ENCODE results near the gene PDIA5. TPM values are rescaled to one million over a fixed set of nuclear protein-coding genes. Genes with fewer than 3 reads are reported as not detected.

PDIA5 gene
- total RNA-seq, 1 experiment from 2014 or later, result 28.6 TPM

DNA sequence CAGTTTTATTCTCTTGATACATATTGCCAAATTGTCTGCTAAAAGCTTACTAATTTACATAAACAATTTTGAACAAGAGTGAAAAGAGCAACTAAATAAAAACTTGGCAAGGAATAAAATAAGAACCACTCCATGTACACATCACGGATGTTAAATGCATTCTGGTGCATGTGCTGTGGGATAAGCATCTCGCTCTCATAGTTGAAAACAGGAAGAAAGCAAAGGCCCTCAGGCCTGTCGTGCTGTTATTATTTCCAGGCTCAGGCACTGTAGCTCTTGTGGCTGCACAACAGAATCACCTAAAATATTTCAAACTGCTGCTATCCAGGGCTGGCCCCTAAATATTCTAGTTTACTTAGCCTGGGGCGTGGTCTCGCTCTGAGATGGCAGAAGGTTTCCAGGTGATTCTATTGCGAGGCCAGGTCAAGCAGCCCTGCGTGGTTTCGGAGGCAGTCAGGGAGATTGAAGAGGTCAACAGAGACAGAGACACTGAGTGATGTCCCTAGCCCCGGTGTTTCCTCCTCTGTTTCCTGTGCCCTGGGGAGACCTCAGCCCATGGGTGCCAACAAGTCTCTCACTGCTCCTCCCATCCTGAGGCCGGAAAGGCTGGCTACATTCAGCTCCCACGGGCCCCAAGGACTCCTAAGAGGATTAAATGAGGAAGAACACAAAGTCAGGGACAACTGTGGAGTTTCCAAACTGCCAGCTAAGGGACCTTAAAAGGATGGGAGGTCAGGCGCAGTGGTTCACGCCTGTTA is 18.2 kb upstream of the PDIA5 start:
- BruUV-seq (replicated peaks), result no TSS peak
- Histone ChIP-seq H3K27ac (ENCODE audit: low read depth, low read length, poor library complexity, severe bottlenecking) (no peak overlapping the region), H3K4me1 (ENCODE audit: insufficient read depth, low read length, poor library complexity, severe bottlenecking) (no peaks in the 10 kb centered on the region), H3K27me3 (replicated peaks; ENCODE audit: insufficient read depth, low read depth, low read length, poor library complexity) (no peaks in the 10 kb centered on the region), H3K36me3 (ENCODE audit: insufficient read depth, low read length, poor library complexity, severe bottlenecking) (no peaks in the 10 kb centered on the region), H3K4me3 (ENCODE audit: low read depth, low read length, poor library complexity, severe bottlenecking) (no peak overlapping the region), H3K9me3 (ENCODE audit: low read depth, low read length, poor library complexity, severe bottlenecking) (no peaks in the 10 kb centered on the region)
- POLR2A ChIA-PET (ENCODE audit: low non-redundant PET), result no interaction called here
- no peak for TF ChIP-seq EZH2 (IDR thresholded peaks at IDR 0.05; ENCODE audit: borderline replicate concordance, low read depth, low read length, poor library complexity, severe bottlenecking)
- TF ChIP-seq, protein P1, sequence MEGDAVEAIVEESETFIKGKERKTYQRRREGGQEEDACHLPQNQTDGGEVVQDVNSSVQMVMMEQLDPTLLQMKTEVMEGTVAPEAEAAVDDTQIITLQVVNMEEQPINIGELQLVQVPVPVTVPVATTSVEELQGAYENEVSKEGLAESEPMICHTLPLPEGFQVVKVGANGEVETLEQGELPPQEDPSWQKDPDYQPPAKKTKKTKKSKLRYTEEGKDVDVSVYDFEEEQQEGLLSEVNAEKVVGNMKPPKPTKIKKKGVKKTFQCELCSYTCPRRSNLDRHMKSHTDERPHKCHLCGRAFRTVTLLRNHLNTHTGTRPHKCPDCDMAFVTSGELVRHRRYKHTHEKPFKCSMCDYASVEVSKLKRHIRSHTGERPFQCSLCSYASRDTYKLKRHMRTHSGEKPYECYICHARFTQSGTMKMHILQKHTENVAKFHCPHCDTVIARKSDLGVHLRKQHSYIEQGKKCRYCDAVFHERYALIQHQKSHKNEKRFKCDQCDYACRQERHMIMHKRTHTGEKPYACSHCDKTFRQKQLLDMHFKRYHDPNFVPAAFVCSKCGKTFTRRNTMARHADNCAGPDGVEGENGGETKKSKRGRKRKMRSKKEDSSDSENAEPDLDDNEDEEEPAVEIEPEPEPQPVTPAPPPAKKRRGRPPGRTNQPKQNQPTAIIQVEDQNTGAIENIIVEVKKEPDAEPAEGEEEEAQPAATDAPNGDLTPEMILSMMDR (conservative IDR thresholded peaks at IDR 0.05; ENCODE audit: low read depth, low read length), result no peak
- CTCF ChIA-PET, result no interaction called here
- intact Hi-C loops (cut with micrococcal nuclease; ENCODE audit: unreplicated experiment), result no loop called here
- DNase-seq (ENCODE audit: low spot score), result no peak

DNA sequence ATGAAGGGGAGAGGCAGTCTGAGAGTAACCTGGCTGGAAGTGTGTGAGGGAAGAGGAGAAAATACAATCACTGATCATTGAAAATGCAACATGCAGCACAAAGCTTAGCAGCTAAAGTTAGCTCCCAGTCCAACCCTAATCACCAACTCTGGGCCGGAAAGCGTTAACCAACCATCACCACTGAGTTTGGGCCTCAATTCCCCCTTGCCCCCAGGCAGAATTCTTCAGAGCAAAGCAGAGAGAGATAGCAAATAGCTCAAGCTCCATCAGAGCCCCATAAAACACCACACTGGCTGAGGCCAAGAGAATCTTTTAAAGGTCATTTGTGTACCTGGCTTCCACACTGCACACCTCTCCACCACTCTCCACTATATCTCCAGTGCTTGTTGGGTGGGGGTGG is 16.2 kb upstream of the PDIA5 start:
- ChIA-PET POLR2A (ENCODE audit: low non-redundant PET) (no interaction called here), CTCF (no interaction called here)
- no TSS peak for BruUV-seq (replicated peaks)
- Histone ChIP-seq H3K9me3 (ENCODE audit: low read depth, low read length, poor library complexity, severe bottlenecking) (no peaks in the 10 kb centered on the region), H3K27me3 (replicated peaks; ENCODE audit: insufficient read depth, low read depth, low read length, poor library complexity) (no peaks in the 10 kb centered on the region), H3K36me3 (ENCODE audit: insufficient read depth, low read length, poor library complexity, severe bottlenecking) (no peaks in the 10 kb centered on the region), H3K4me1 (ENCODE audit: insufficient read depth, low read length, poor library complexity, severe bottlenecking) (no peaks in the 10 kb centered on the region), H3K27ac (ENCODE audit: low read depth, low read length, poor library complexity, severe bottlenecking) (no peak overlapping the region), H3K4me3 (ENCODE audit: low read depth, low read length, poor library complexity, severe bottlenecking) (no peak overlapping the region)
- TF ChIP-seq, protein P1 (conservative IDR thresholded peaks at IDR 0.05; ENCODE audit: low read depth, low read length), result no peak
- no peak for TF ChIP-seq EZH2 (IDR thresholded peaks at IDR 0.05; ENCODE audit: borderline replicate concordance, low read depth, low read length, poor library complexity, severe bottlenecking)
- intact Hi-C loops (cut with micrococcal nuclease; ENCODE audit: unreplicated experiment), result no loop called here
- DNase-seq (ENCODE audit: low spot score), result no peak

DNA sequence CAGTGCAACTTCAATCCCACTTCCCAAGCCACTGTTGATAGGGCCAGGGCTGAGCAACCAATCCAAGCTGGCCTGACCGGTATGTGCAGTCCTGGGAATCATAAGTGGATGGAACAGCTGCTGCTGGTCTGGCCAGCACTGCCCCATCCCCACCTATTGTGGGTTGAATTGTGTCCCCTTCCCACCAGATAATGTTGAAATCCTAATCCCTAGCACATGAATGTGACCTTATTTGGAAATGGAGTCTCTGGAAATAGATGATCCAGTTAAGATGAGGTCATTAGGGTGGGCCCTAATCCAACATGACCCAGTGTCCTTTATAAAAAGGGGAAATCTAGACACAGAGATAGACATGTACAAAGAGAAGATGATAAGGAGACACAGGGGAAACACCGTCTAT is 13.7 kb upstream of the PDIA5 start:
- DNase-seq (ENCODE audit: low spot score), result no peak
- Histone ChIP-seq H3K4me1 (ENCODE audit: insufficient read depth, low read length, poor library complexity, severe bottlenecking) (no peaks in the 10 kb centered on the region), H3K4me3 (ENCODE audit: low read depth, low read length, poor library complexity, severe bottlenecking) (no peak overlapping the region), H3K27ac (ENCODE audit: low read depth, low read length, poor library complexity, severe bottlenecking) (no peak overlapping the region), H3K36me3 (ENCODE audit: insufficient read depth, low read length, poor library complexity, severe bottlenecking) (no peaks in the 10 kb centered on the region), H3K27me3 (replicated peaks; ENCODE audit: insufficient read depth, low read depth, low read length, poor library complexity) (no peaks in the 10 kb centered on the region), H3K9me3 (ENCODE audit: low read depth, low read length, poor library complexity, severe bottlenecking) (no peaks in the 10 kb centered on the region)
- no peak for TF ChIP-seq EZH2 (IDR thresholded peaks at IDR 0.05; ENCODE audit: borderline replicate concordance, low read depth, low read length, poor library complexity, severe bottlenecking)
- TF ChIP-seq, protein P1 (conservative IDR thresholded peaks at IDR 0.05; ENCODE audit: low read depth, low read length), result no peak
- CTCF ChIA-PET, result no interaction called here
- intact Hi-C loops (cut with micrococcal nuclease; ENCODE audit: unreplicated experiment), result no loop called here
- POLR2A ChIA-PET (ENCODE audit: low non-redundant PET), result interaction anchor here (0.6 kb wide), 1 partner anchor 172 kb away, joined by 3 read pairs; no protein-coding TSS in a partner anchor
- no TSS peak for BruUV-seq (replicated peaks)

All from A673 (cell line).